Naive thymus-derived CD8-positive, alpha-beta T cell (primary cell): ENCODE results near the gene RUFY1. TPM values are rescaled to one million over a fixed set of nuclear protein-coding genes. Genes with fewer than 3 reads are reported as not detected.
"Not testable (repeated sequence)": the region's sequence is repeated elsewhere in the genome, so short reads cannot be mapped to it uniquely, and the experiment has no call there.

Experiments used
- ATAC-seq, 2 donors: fragments of 150-1000 bp; cut with Tn5 transposase in 1 of 2; sonication (Bioruptor Pico), chemical (Tn5 transposase) in 1 of 2; 1 replicate in 1 of 2; 2 replicates in 1 of 2; pipeline ENCODE4 v1.10.0; 2021; ENCODE audit warnings: mild to moderate bottlenecking in 2 of 2, moderate library complexity in 2 of 2
- POLR2A ChIA-PET: fragments of 350-600 bp; sonication (Branson Sonifier 250); formaldehyde crosslinking; loops from one replicate; lab custom pipeline; 2021; ENCODE audit warnings: antibody characterized with exemption; lab: Charles Lee
- DNase-seq, 10 donors: peaks; one replicate each; pipeline versions ENCODE4 v3.0.0 to v3.0.0-alpha.2; 2020 to 2022
- H3K27ac Mint-ChIP-seq, 10 donors: one replicate each; pipeline ENCODE4 v1.8.0; 2020 to 2022; ENCODE audit warnings: mild to moderate bottlenecking in 10 of 10, mixed read lengths in 10 of 10, moderate library complexity in 4 of 10, inconsistent platforms in 1 of 10
- H3K27me3 Mint-ChIP-seq, 5 donors: one replicate each; pipeline ENCODE4 v1.8.0; 2021 to 2022; ENCODE audit warnings: mixed read lengths in 5 of 5
- H3K36me3 Mint-ChIP-seq, 3 donors: one replicate each; pipeline ENCODE4 v1.8.0; 2020 to 2022; ENCODE audit warnings: mixed read lengths in 3 of 3, mild to moderate bottlenecking in 2 of 3, inconsistent platforms in 1 of 3
- H3K4me1 Mint-ChIP-seq, 4 donors: one replicate each; pipeline ENCODE4 v1.8.0; 2021 to 2022; ENCODE audit warnings: mixed read lengths in 4 of 4
- H3K4me3 Mint-ChIP-seq, 10 donors: one replicate each; pipeline ENCODE4 v1.8.0; 2020 to 2022; ENCODE audit warnings: mild to moderate bottlenecking in 10 of 10, mixed read lengths in 10 of 10, moderate library complexity in 6 of 10, inconsistent platforms in 1 of 10
- H3K9me3 Mint-ChIP-seq, 9 donors: one replicate each; pipeline ENCODE4 v1.8.0; 2020 to 2022; ENCODE audit warnings: mixed read lengths in 9 of 9, mild to moderate bottlenecking in 3 of 9, inconsistent platforms in 1 of 9, moderate library complexity in 1 of 9
- polyA plus RNA-seq, 3 donors: library from polyadenylated mRNA; unstranded; fragments of 300-500 nt; fragmentation: Illumina TruSeq; gene quantifications; one replicate each; pipeline ENCODE4 v1.2.3, GENCODE V29; 2021
- total RNA-seq, 8 experiments: library from RNA in 2 of 8; stranded (reverse) in 2 of 8; gene quantifications; one replicate each; pipeline ENCODE4 v1.2.3 and lab custom pipeline; 2021 to 2026

The RUFY1 gene
- total and polyA plus RNA-seq, 5 experiments from 2014 or later = 27.9 to 63.4 (median 35.3) TPM

GRCh38 chr5:179553875-179554274 is 3.5 kb downstream of the RUFY1 start:
- no peaks in the 10 kb centered on the region for H3K9me3 Mint-ChIP-seq
- peaks cover 0 to 22% (median 1%) of the 10 kb centered on the region in 3 donors for H3K36me3 Mint-ChIP-seq
- ATAC-seq = no peak
- H3K27me3 Mint-ChIP-seq = no peaks in the 10 kb centered on the region
- H3K4me1 Mint-ChIP-seq = peaks cover 11 to 64% (median 41%) of the 10 kb centered on the region in 4 donors
- no peak for DNase-seq
- POLR2A ChIA-PET = no interaction called here
- peak overlapping the region in 2 of 10 donors; percentile 56 to 59 for H3K27ac Mint-ChIP-seq
- peak overlapping the region in 5 of 10 donors; percentile 26 to 55 (median 31) for H3K4me3 Mint-ChIP-seq

- Mint-ChIP-seq H3K4me3 (peak overlapping the region in 1 of 10 donors; percentile 3), H3K27me3 (no peaks in the 10 kb centered on the region), H3K27ac (peak overlapping the region in 3 of 10 donors; percentile 22 to 37 (median 24)), H3K4me1 (peaks cover 9 to 63% (median 43%) of the 10 kb centered on the region in 4 donors), H3K9me3 (no peaks in the 10 kb centered on the region), H3K36me3 (peaks cover 0 to 22% (median 1%) of the 10 kb centered on the region in 3 donors)
- ATAC-seq (no peak), DNase-seq (no peak)
- POLR2A ChIA-PET = no interaction called here
Observed at GRCh38 chr5:179554981-179555380, 4.6 kb downstream of the RUFY1 start.

GRCh38 chr5:179558261-179558799 is 8.0 kb downstream of the RUFY1 start:
- peaks cover 0 to 39% (median 9%) of the 10 kb centered on the region in 3 donors for H3K36me3 Mint-ChIP-seq
- peaks cover 8 to 47% (median 32%) of the 10 kb centered on the region in 4 donors for H3K4me1 Mint-ChIP-seq
- DNase-seq, H3K27me3 Mint-ChIP-seq, H3K9me3 Mint-ChIP-seq, ATAC-seq: not testable (repeated sequence)
- POLR2A ChIA-PET = interaction anchor here (0.6 to 3.7 kb wide), 4 partner anchors 7 to 1323 kb away, joined by 3 to 58 read pairs (median 20); partner anchors contain the start of genes HNRNPH1 and RUFY1
- peak overlapping the region in 4 of 10 donors; percentile 1 to 94 (median 88) for H3K4me3 Mint-ChIP-seq
- H3K27ac Mint-ChIP-seq = peak overlapping the region in 7 of 10 donors; percentile 13 to 95 (median 92)

- H3K27ac Mint-ChIP-seq = peak overlapping the region; percentile 82 to 96 (median 92)
- POLR2A ChIA-PET = interaction anchor here (0.9 to 3.7 kb wide), 6 partner anchors 8 to 1324 kb away, joined by 3 to 58 read pairs (median 4); partner anchors contain the start of genes HNRNPH1 and RUFY1
- ATAC-seq (no peak), DNase-seq (peak in 1 of 10 donors; percentile 15)
- H3K36me3 Mint-ChIP-seq = peaks cover 0 to 39% (median 13%) of the 10 kb centered on the region in 3 donors
- H3K27me3 Mint-ChIP-seq = no peaks in the 10 kb centered on the region
- H3K4me3 Mint-ChIP-seq = peak overlapping the region; percentile 83 to 94 (median 92)
- peaks cover 5 to 42% (median 26%) of the 10 kb centered on the region in 4 donors for H3K4me1 Mint-ChIP-seq
- H3K9me3 Mint-ChIP-seq = no peaks in the 10 kb centered on the region
Observed at GRCh38 chr5:179558932-179559283, 8.6 kb downstream of the RUFY1 start.

GRCh38 chr5:179559284-179560252 is 9.2 kb downstream of the RUFY1 start:
- Mint-ChIP-seq H3K9me3 (no peaks in the 10 kb centered on the region), H3K4me1 (peaks cover 5 to 37% (median 21%) of the 10 kb centered on the region in 4 donors), H3K4me3 (peak overlapping the region; percentile 83 to 94 (median 92)), H3K27me3 (no peaks in the 10 kb centered on the region), H3K27ac (peak overlapping the region; percentile 82 to 96 (median 92)), H3K36me3 (peaks cover 0 to 39% (median 13%) of the 10 kb centered on the region in 3 donors)
- peak; percentile 99 to 100 for ATAC-seq
- POLR2A ChIA-PET = interaction anchor here (0.9 to 3.7 kb wide), 5 partner anchors 9 to 63 kb away, joined by 3 to 58 read pairs (median 4); partner anchors contain the start of genes HNRNPH1 and RUFY1
- peak; percentile 75 to 94 (median 92) for DNase-seq

GRCh38 chr5:179564526-179564925 is 14.2 kb downstream of the RUFY1 start:
- POLR2A ChIA-PET = no interaction called here
- peaks cover 3 to 12% (median 6%) of the 10 kb centered on the region in 4 donors for H3K4me1 Mint-ChIP-seq
- DNase-seq (no peak), ATAC-seq (no peak)
- H3K36me3 Mint-ChIP-seq = peaks cover 0 to 60% (median 24%) of the 10 kb centered on the region in 3 donors
- no peaks in the 10 kb centered on the region for H3K9me3 Mint-ChIP-seq
- H3K4me3 Mint-ChIP-seq = no peak overlapping the region
- no peak overlapping the region for H3K27ac Mint-ChIP-seq
- no peaks in the 10 kb centered on the region for H3K27me3 Mint-ChIP-seq

GRCh38 chr5:179568721-179569120 is 18.4 kb downstream of the RUFY1 start:
- DNase-seq = no peak
- no peak for ATAC-seq
- Mint-ChIP-seq H3K4me3 (no peak overlapping the region), H3K4me1 (peaks cover 0 to 7% (median 5%) of the 10 kb centered on the region in 4 donors), H3K27me3 (no peaks in the 10 kb centered on the region), H3K27ac (peak overlapping the region; percentile 33 to 91 (median 84)), H3K36me3 (peaks cover 0 to 76% (median 16%) of the 10 kb centered on the region in 3 donors), H3K9me3 (no peaks in the 10 kb centered on the region)
- POLR2A ChIA-PET = no interaction called here

GRCh38 chr5:179572386-179572785 is 22.0 kb downstream of the RUFY1 start:
- DNase-seq (no peak), ATAC-seq (no peak)
- H3K27ac Mint-ChIP-seq = peak overlapping the region in 1 of 10 donors; percentile 73
- POLR2A ChIA-PET = no interaction called here
- peaks cover 0 to 7% (median 5%) of the 10 kb centered on the region in 4 donors for H3K4me1 Mint-ChIP-seq
- no peaks in the 10 kb centered on the region for H3K27me3 Mint-ChIP-seq
- H3K36me3 Mint-ChIP-seq = peaks cover 0 to 82% (median 12%) of the 10 kb centered on the region in 3 donors
- no peaks in the 10 kb centered on the region for H3K9me3 Mint-ChIP-seq
- H3K4me3 Mint-ChIP-seq = no peak overlapping the region

GRCh38 chr5:179577286-179577960 is 27.1 kb downstream of the RUFY1 start:
- DNase-seq = no peak
- POLR2A ChIA-PET = no interaction called here
- Mint-ChIP-seq H3K4me1 (peaks cover 0 to 2% (median 0%) of the 10 kb centered on the region in 4 donors), H3K4me3 (no peak overlapping the region), H3K27me3 (no peaks in the 10 kb centered on the region), H3K27ac (no peak overlapping the region), H3K9me3 (no peaks in the 10 kb centered on the region), H3K36me3 (peaks cover 0 to 74% (median 5%) of the 10 kb centered on the region in 3 donors)
- ATAC-seq = no peak

- POLR2A ChIA-PET = interaction anchor here (0.6 to 1.3 kb wide), 2 partner anchors 9 to 37 kb away, joined by 3 read pairs; partner anchors contain the start of gene HNRNPH1
- Mint-ChIP-seq H3K36me3 (peaks cover 0 to 74% (median 17%) of the 10 kb centered on the region in 3 donors), H3K27me3 (no peaks in the 10 kb centered on the region), H3K4me3 (no peak overlapping the region), H3K27ac (peak overlapping the region in 2 of 10 donors; percentile 31 to 34), H3K4me1 (peaks cover 0 to 2% (median 0%) of the 10 kb centered on the region in 4 donors), H3K9me3 (no peaks in the 10 kb centered on the region)
- ATAC-seq = no peak
- DNase-seq = no peak
Observed at GRCh38 chr5:179585941-179586401, 35.6 kb downstream of the RUFY1 start.

GRCh38 chr5:179588166-179588565 is 37.8 kb downstream of the RUFY1 start:
- Mint-ChIP-seq H3K36me3 (peaks cover 0 to 85% (median 22%) of the 10 kb centered on the region in 3 donors), H3K27me3 (no peaks in the 10 kb centered on the region), H3K4me1 (peaks cover 0 to 2% (median 0%) of the 10 kb centered on the region in 4 donors), H3K4me3 (no peak overlapping the region), H3K27ac (peak overlapping the region in 3 of 10 donors; percentile 10 to 36 (median 14)), H3K9me3 (no peaks in the 10 kb centered on the region)
- no peak for ATAC-seq
- POLR2A ChIA-PET = no interaction called here
- no peak for DNase-seq

GRCh38 chr5:179595916-179596315 is 45.6 kb downstream of the RUFY1 start:
- H3K4me1 Mint-ChIP-seq = peaks cover 0 to 2% (median 0%) of the 10 kb centered on the region in 4 donors
- no peak overlapping the region for H3K4me3 Mint-ChIP-seq
- H3K27ac Mint-ChIP-seq = no peak overlapping the region
- no peaks in the 10 kb centered on the region for H3K27me3 Mint-ChIP-seq
- no peaks in the 10 kb centered on the region for H3K9me3 Mint-ChIP-seq
- POLR2A ChIA-PET = no interaction called here
- no peak for ATAC-seq
- DNase-seq = no peak
- peaks cover 0 to 90% (median 30%) of the 10 kb centered on the region in 3 donors for H3K36me3 Mint-ChIP-seq
